Stimulated activated CD4-positive, alpha-beta T cell treated with anti-CD3 and anti-CD28 coated beads, Interleukin-1b, Interleukin-23, amount 100 ng/mL, for 48 hours (primary cell): Measurements from ENCODE around the gene CHRNB1.
"Not testable (repeated sequence)": the region's sequence is repeated elsewhere in the genome, so short reads cannot be mapped to it uniquely, and the experiment has no call there.

Experiments used
- DNase-seq: peaks from one replicate; pipeline ENCODE4 v3.0.0-alpha.2; 2020

The CHRNB1 gene

DNA sequence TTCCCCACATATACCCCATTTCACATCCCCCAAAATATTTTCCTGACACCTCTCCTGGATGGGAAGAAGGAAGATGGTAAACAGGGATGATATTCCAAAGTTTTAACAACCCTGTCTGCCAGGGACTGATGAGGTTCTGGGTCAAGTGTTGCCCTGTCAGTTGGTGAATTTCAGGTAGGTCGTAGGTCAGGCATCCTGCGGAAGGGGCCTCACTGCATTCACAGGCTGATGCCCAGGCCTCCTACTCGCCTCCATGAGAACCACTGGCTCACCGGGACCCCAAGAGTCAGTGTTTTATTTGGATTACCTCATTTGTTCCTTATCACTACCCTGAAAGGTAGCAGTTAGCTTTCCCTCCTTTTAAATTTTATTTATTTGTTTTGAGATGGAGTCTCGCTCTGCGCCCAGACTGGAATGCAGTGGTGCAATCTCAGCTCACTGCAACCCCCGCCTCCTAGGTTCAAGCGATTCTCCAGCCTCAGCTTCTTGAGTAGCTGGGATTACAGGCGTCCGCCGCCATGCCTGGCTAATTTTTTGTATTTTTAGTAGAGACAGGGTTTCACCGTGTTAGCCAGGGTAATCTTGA is 24.0 kb downstream of the CHRNB1 start:
- DNase-seq: no peak

- DNase-seq: not testable (repeated sequence)
Measured at GRCh38 chr17:7469843-7470242, 25.0 kb downstream of the CHRNB1 start.

DNA sequence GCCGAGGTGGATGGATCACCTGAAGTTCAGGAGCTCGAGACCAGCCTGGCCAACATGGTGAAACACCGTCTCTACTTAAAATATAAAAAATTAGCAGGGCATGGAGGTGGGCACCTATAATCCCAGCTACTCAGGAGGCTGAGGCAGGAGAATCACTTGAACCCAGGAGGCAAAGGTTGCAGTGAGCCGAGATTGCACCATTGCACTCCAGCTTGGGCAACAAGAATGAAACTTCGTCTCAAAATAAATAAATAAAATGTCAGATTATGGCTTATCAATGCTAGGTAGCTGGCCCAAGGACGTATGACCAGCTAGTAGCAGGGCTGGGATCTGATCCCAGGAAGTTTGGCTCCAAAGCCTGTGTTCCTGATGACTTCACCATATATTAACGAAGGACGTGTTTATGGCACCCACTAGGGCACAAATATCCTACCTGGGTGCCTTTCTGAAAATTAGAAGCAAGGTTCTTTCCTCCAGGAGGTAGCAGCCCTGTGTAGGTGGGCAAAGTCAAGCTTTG is 25.7 kb downstream of the CHRNB1 start:
- DNase-seq: not testable (repeated sequence)

DNA sequence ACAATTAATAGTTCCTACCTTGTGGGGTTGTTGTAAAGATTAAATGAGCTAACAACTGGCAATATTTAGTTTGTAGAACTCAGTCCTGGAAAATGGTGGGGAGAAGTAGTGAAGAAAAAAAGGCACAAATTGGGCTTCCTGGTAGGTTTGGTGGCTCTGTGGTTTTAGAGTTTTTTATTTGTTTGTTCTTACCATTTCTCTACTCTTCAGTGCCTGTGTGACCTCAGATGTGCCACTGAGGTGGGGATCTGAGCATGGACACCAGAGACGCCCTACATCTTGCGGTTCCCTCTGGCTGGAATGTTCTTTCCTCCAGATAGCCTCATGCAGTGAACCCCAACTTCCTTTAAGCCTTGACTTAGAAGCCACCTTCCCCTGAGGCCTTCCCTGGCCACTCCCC is 26.9 kb downstream of the CHRNB1 start:
- no peak for DNase-seq

DNA sequence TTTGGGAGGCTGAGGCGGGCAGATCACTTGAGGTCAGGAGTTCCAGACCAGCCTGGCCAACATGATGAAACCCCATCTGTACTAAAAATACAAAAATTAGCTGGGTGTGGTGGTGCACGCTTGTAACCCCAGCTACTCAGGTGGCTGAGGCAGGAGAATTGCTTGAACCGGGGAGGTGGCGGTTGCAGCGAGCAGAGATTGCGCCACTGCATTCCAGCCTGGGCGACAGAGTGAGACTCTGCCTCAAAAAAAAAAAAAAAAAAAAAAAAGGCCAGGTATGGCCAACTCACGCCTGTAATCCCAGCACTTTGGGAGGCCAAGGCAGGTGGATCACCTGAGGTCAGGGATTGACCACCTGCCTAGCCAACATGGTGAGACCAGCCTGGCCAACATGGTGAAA is 29.9 kb downstream of the CHRNB1 start:
- DNase-seq: not testable (repeated sequence)

DNA sequence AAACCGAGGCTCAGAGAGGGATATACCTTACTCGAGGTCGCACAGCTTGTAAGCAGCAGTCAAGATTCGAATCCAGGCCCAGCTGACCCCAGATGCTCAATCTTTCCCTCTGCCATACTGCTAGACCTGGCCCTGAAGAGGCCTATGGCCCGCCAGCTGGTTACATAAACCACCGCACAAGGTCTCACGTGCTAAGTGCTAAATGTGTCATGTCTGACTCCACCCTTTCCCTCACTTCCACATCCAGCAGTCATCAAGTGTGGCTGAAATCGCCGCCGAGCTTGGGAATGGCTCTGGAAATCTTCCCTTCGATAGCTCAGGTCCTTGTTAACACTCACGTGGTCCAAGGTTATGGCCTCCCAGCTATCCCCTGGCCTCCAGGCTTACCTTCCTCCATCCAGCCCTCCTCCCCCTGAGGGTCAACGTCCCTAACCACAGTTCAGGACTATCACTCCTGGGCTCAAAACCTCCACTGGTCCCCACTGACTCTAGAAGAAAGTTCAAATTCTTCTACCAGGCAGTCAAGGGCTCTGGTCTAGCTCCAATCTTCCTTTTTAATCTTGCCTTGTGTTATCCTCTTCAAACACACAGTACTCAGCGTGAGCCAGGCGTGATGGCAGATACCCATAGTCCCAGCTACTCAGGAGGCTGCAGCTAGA is 31.0 kb downstream of the CHRNB1 start:
- DNase-seq: no peak

DNA sequence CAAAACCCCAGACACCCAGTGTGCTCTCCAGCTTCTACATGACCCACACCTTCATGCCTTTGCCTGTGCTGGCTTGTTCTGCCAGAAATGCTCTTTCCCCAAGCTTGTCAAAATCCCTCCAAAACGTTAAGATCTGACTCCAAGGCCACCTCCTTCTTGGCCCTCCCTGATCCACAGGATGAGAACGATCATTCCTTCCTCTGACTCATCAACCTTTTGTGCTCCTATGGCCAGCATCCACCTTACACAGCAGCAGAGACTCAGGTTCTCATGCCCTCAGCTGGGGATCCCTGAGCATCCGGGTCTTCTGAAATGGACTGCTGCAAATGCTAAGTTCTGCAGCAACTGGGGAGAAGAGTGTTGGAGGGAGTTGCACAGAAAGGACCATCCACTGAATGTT is 31.6 kb downstream of the CHRNB1 start:
- no peak for DNase-seq

- no peak for DNase-seq
Measured at GRCh38 chr17:7476951-7477350, 32.1 kb downstream of the CHRNB1 start.

GRCh38 chr17:7477392-7478275 is 32.8 kb downstream of the CHRNB1 start:
- no peak for DNase-seq

DNA sequence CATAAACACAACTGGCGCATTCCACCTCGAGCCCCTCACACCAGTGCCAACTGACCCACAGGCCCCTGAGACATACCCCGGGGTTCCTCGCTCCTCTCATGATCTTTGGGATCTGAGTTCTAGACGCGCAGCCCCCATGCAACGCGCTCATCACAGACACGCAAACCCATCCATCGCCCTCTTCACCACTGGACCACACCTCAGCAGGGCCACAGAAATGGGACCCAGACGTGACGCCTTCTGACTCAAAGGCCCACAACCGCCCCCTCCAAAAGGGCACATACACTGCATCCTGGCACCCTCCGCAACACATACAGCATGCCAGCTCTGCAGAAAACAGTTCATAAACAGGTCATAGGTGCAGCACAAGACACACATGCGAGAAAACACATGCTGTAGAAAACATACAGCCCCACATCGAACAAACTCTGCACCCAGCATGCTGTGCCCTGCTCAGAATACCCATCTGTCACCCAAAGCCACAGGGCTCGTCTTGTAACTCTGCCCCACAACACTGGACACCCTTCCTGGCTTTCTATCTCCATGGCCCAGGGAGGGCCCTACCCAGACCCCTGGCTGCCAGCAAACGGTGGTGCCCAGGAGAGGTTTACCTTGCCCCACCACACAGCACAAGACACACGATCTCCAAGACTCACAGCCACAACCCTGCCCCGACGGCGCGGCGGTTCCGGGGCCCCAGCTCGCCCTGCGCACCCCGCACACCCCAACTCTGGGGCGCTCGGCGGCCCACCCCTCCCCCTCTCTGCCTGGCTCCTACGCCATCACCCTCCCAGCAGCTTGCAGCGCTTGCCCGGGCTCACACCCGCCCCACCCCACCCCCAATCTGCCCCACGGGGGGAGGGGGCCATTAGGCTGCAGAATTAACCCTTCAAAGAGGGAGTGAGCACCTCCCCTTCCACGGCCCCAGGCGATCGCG is 33.7 kb downstream of the CHRNB1 start:
- peak; percentile 57 for DNase-seq

DNA sequence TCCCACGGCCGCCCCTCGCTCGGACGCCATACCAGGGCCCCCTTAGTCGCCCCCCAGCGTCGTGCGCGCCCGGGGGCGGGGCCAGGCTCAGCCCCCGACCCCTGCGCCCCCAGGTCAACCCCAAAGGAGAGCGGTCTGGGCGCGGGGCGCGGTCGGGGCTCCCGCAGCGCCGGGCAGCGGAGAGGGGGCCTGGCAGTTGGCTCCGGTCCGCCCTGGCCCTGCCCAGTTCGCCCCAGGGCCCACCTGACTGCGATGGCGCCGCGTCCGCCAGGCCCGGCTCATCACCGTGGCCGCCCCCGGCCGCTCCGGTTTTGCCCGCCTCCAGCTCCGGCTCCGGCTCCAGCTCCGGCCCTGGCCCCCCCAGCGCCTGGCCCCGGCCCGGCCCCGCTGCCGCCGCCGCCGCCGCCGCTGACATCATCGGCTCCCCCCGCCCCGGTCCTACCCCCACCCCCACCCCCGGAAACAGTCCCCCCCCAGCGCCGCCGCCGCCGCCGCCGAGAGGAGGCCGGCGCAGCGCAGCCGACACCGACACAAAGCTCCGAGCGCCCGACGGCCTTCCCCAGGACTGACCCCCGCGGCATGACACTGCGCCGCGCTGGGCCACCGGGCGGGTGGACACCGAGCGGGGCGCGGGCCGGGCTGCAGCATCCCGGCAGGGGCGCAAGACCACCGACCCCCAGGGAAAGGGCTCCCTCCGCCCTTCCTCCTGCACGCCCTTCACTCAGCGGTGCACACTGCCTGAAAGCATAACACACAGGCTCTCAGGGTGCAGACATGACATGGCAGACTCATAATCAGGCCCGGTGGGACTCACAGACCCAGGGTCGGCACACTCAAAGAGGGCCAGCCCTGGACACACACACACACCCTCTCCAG is 34.6 kb downstream of the CHRNB1 start, which contains the start of gene ZBTB4:
ZBTB4 (minus strand) TSS at position 419 of the 876 bp plus-strand sequence. CDS start 12,830 bp downstream, outside the sequence.
- peak; percentile 34 for DNase-seq

DNA sequence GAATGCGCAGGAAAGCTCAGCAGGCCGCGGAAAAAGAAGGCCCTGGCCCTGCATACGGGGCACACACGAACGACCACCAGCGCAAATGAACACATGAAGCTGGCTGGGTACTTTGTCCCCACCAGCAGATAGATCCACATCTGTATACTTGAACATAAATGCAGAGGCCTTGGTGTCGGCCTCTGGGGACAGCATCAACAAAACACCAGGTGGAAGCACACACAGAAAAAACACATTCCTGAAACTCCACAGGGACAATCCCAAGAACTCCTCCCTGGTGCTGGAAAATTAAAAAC is 35.2 kb downstream of the CHRNB1 start:
- DNase-seq: no peak

- DNase-seq: not testable (repeated sequence)
Measured at GRCh38 chr17:7481275-7481674, 36.4 kb downstream of the CHRNB1 start, which contains the start of gene SLC35G6. Gene SLC35G6 (plus strand): TSS chr17:7481446. CDS start chr17:7481517, 71 bp downstream.

GRCh38 chr17:7481842-7482741 is 37.2 kb downstream of the CHRNB1 start:
- DNase-seq: not testable (repeated sequence)

GRCh38 chr17:7482742-7483088 is 37.9 kb downstream of the CHRNB1 start:
- not testable (repeated sequence) for DNase-seq

DNA sequence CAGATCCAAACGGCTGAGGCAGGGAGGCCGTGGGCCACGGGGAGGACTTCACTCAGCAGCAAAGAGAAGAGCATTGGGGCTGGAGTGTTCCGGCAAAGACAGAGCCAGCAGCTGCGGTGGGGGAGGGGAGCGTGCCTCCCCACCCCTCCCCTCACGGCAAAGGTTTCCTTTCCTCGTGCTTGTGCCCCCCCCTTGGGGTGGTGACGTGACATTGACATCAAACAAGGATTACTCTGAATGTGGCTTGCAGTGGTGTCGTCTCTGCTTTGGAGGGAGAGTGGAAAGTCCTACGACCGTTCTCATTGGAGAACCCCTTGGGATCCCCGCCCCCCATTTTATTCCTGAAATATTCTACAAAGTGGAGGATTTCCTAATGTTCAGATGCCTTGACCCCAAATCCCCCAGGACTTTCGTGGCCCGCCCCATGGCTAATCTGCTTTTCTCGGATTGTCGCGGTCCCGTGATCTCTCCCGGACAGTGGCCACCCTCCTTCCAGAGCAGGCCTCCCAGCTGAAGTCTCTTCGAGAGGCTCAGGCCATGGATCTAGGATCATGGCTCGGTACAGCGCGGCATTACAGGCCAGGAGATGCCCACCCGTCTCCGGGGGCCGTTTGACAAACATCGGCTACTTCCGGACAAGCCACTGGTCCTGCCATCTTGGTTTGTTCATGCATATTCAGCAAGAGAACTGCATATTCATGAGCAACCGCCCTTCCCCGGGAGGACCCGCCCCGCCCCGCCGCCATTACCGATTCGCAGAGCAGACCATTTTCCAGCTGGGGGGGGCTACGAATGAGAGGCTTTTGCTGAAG is 38.6 kb downstream of the CHRNB1 start:
- DNase-seq: peak; percentile 91

- DNase-seq: peak; percentile 97
Measured at GRCh38 chr17:7484067-7484918, 39.4 kb downstream of the CHRNB1 start, which contains the start of gene POLR2A. Gene POLR2A (plus strand): TSS chr17:7484366.

GRCh38 chr17:7484919-7485377 is 40.1 kb downstream of the CHRNB1 start:
- DNase-seq: no peak
